ENCODE results near the gene THBS2.
"Not testable (repeated sequence)": the region's sequence is repeated elsewhere in the genome, so short reads cannot be mapped to it uniquely, and the experiment has no call there.

The THBS2 gene

DNA sequence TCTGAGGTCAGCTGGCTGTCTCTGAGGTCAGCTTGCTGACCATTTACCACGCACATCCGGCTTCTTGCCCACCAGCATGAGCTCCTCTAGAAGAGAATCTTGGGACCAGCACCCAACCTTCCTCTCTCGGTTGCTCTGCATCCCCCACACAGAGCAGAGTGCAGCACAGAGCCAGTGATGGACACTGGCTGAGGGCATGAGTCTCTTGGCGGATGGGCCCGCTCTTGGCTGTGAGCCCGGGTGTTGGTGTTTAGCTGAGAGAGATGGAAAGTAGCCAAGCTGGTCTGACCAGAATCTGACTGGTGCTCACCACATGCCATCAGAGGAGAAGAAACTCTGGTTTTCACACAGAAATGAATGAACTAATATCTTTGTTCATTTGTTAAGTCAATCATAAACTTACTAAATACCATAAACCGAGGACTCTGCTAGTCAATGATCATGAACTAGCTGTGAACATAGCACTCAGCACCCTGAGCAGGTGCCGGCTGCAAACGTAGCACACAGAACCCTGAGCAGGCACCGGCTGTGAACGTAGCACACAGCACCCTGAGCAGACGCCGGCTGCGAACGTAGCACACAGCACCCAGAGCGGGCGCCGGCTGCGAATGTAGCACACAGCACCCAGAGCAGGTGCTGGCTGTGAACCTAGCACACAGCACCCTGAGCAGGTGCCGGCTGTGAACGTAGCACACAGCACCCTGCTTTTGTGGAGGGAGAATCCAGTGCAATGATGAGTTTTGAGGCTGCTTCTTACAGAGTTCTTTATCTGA lies 10.4 kb upstream of the THBS2 start:
- no peaks in the 10 kb centered on the region for H3K9me3 ChIP-seq (ENCODE audit: low read length)
- H3K27ac ChIP-seq (ENCODE audit: low read depth, low read length, poor library complexity, severe bottlenecking), result no peak overlapping the region
- H3K4me2 ChIP-seq (ENCODE audit: low read length), result no peak overlapping the region
- H3K79me2 ChIP-seq (ENCODE audit: insufficient read depth, low read length), result no peaks in the 10 kb centered on the region
- H3K9ac ChIP-seq (ENCODE audit: low read length), result no peak overlapping the region
- no peaks in the 10 kb centered on the region for H3F3A ChIP-seq (ENCODE audit: insufficient read depth, low read length)
- TF ChIP-seq EZH2 (IDR thresholded peaks at IDR 0.05; ENCODE audit: borderline replicate concordance, low read length), result no peak
- no peak for TF ChIP-seq CTCF (IDR thresholded peaks at IDR 0.05; ENCODE audit: low read length)
- 0 out of 2 replicates have a peak, but pooled peaks cover 4% of the 10 kb centered on the region for H3K27me3 ChIP-seq (ENCODE audit: insufficient read depth, low read length)
- no peaks in the 10 kb centered on the region for H3K4me1 ChIP-seq (ENCODE audit: insufficient read depth, low read length, severe bottlenecking)
- no peaks in the 10 kb centered on the region for H3K9me2 ChIP-seq (ENCODE audit: low read depth, low read length)
- no peak overlapping the region for H3K4me3 ChIP-seq (ENCODE audit: low read depth, low read length, poor library complexity, severe bottlenecking)
- H3K36me3 ChIP-seq (ENCODE audit: insufficient read depth, low read length), result no peaks in the 10 kb centered on the region
- no peak overlapping the region for H2AFZ ChIP-seq (ENCODE audit: low read length)
- H4K20me1 ChIP-seq (ENCODE audit: insufficient read depth, low read length), result no peaks in the 10 kb centered on the region

DNA sequence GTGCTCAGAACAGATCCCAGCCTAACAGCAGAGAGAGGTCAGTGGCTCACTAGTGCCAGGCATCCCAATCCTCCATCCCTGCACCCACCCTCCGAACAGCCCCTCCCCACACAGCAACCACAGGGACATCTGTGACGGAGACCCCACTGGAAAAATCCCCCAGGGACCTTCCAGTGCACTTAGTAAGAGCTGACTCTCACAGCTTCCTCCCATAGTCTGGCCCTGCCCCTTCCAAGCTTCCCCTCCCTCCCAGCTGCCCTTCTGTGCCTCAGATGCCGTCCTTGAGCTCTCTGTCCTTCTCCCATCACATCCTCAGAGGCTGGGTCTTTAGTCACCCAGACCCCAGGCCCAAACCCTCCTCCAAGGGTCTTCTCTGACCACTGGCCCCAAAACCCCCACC lies 9.7 kb upstream of the THBS2 start:
- 0 out of 2 replicates have a peak, but pooled peaks cover 4% of the 10 kb centered on the region for H3K27me3 ChIP-seq (ENCODE audit: insufficient read depth, low read length)
- H3K27ac ChIP-seq (ENCODE audit: low read depth, low read length, poor library complexity, severe bottlenecking), result no peak overlapping the region
- no peaks in the 10 kb centered on the region for H3K4me1 ChIP-seq (ENCODE audit: insufficient read depth, low read length, severe bottlenecking)
- no peak for TF ChIP-seq CTCF (IDR thresholded peaks at IDR 0.05; ENCODE audit: low read length)
- no peak for TF ChIP-seq EZH2 (IDR thresholded peaks at IDR 0.05; ENCODE audit: borderline replicate concordance, low read length)
- no peaks in the 10 kb centered on the region for H3K9me3 ChIP-seq (ENCODE audit: low read length)
- no peaks in the 10 kb centered on the region for H3K9me2 ChIP-seq (ENCODE audit: low read depth, low read length)
- no peak overlapping the region for H3K9ac ChIP-seq (ENCODE audit: low read length)
- H4K20me1 ChIP-seq (ENCODE audit: insufficient read depth, low read length), result no peaks in the 10 kb centered on the region
- H3K4me3 ChIP-seq (ENCODE audit: low read depth, low read length, poor library complexity, severe bottlenecking), result no peak overlapping the region
- no peak overlapping the region for H2AFZ ChIP-seq (ENCODE audit: low read length)
- H3K4me2 ChIP-seq (ENCODE audit: low read length), result no peak overlapping the region
- no peaks in the 10 kb centered on the region for H3K36me3 ChIP-seq (ENCODE audit: insufficient read depth, low read length)
- H3F3A ChIP-seq (ENCODE audit: insufficient read depth, low read length), result no peaks in the 10 kb centered on the region
- H3K79me2 ChIP-seq (ENCODE audit: insufficient read depth, low read length), result no peaks in the 10 kb centered on the region

- not testable (repeated sequence) for H3K27ac ChIP-seq (ENCODE audit: low read depth, low read length, poor library complexity, severe bottlenecking); H3K4me1 ChIP-seq (ENCODE audit: insufficient read depth, low read length, severe bottlenecking); H3K27me3 ChIP-seq (ENCODE audit: insufficient read depth, low read length); H3K9me3 ChIP-seq (ENCODE audit: low read length); H3F3A ChIP-seq (ENCODE audit: insufficient read depth, low read length); H3K9me2 ChIP-seq (ENCODE audit: low read depth, low read length); H4K20me1 ChIP-seq (ENCODE audit: insufficient read depth, low read length); H3K4me2 ChIP-seq (ENCODE audit: low read length); H3K79me2 ChIP-seq (ENCODE audit: insufficient read depth, low read length); H3K36me3 ChIP-seq (ENCODE audit: insufficient read depth, low read length); H3K4me3 ChIP-seq (ENCODE audit: low read depth, low read length, poor library complexity, severe bottlenecking); H3K9ac ChIP-seq (ENCODE audit: low read length); H2AFZ ChIP-seq (ENCODE audit: low read length)
Measured at GRCh38 chr6:169262602-169263001, 9.0 kb upstream of the THBS2 start.

DNA sequence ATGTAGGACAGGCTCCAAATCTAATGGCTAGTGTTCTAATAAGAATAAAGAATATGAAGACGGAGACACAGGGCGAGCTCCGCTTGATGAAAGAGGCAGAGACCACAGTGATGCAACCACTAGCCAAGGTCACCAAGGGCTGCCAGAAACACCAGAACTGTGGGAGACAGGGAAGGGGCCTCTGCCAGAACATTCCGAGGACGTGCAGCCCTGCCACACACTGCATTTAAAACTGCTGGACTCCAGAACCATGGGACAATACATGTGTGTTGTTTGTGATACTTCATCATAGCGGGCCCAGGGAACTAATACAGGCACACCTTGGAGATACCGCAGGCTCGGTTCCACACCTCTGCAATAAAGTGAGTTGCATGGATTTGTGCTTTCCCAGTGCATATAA lies 2.9 kb upstream of the THBS2 start:
- no peak for TF ChIP-seq CTCF (IDR thresholded peaks at IDR 0.05; ENCODE audit: low read length)
- Histone ChIP-seq H3K27me3 (ENCODE audit: insufficient read depth, low read length) (no peaks in the 10 kb centered on the region), H3F3A (ENCODE audit: insufficient read depth, low read length) (no peaks in the 10 kb centered on the region)

More for the DNA sequence above, 2.9 kb upstream of the THBS2 start:
- H3K9me3 ChIP-seq (ENCODE audit: low read length), result no peaks in the 10 kb centered on the region
- H3K9me2 ChIP-seq (ENCODE audit: low read depth, low read length), result no peaks in the 10 kb centered on the region
- no peak overlapping the region for H3K9ac ChIP-seq (ENCODE audit: low read length)
- H3K27ac ChIP-seq (ENCODE audit: low read depth, low read length, poor library complexity, severe bottlenecking), result no peak overlapping the region
- H3K4me1 ChIP-seq (ENCODE audit: insufficient read depth, low read length, severe bottlenecking), result no peaks in the 10 kb centered on the region
- H2AFZ ChIP-seq (ENCODE audit: low read length), result no peak overlapping the region
- no peaks in the 10 kb centered on the region for H4K20me1 ChIP-seq (ENCODE audit: insufficient read depth, low read length)
- H3K36me3 ChIP-seq (ENCODE audit: insufficient read depth, low read length), result no peaks in the 10 kb centered on the region
- no peaks in the 10 kb centered on the region for H3K79me2 ChIP-seq (ENCODE audit: insufficient read depth, low read length)
- no peak overlapping the region for H3K4me2 ChIP-seq (ENCODE audit: low read length)
- H3K4me3 ChIP-seq (ENCODE audit: low read depth, low read length, poor library complexity, severe bottlenecking), result no peak overlapping the region

Measured in OCI-LY1 (cell line).